Uterus (tissue), 4 donors: ENCODE measurements around the gene RBM4B. TPM values are rescaled to one million over a fixed set of nuclear protein-coding genes. Genes with fewer than 3 reads are reported as not detected.

Source experiments
- DNase-seq, 2 donors: peaks; one replicate each; pipeline ENCODE4 v3.0.0-alpha.2; 2019 to 2020
- H3K27ac ChIP-seq, 2 donors: fragments of 200-600 bp; sonication (generic); 1 replicate in 1 of 2; 2 replicates in 1 of 2; pipeline ENCODE4 v1.5.1; 2016 to 2018
- H3K27me3 ChIP-seq, 2 donors: fragments of 200-600 bp; sonication (generic); one replicate each; pipeline ENCODE4 v1.5.1; 2018 to 2019; ENCODE audit warnings: control low read depth in 1 of 2
- H3K36me3 ChIP-seq, 2 donors: fragments of 200-600 bp; sonication (generic); one replicate each; pipeline ENCODE4 v1.5.1; 2019; ENCODE audit warnings: control low read depth in 1 of 2
- H3K4me1 ChIP-seq, 2 donors: fragments of 200-600 bp; sonication (generic); one replicate each; pipeline ENCODE4 v1.5.1; 2018 to 2019; ENCODE audit warnings: control low read depth in 1 of 2
- H3K4me3 ChIP-seq, 2 donors: fragments of 200-600 bp; sonication (generic); 1 replicate in 1 of 2; 2 replicates in 1 of 2; pipeline ENCODE4 v1.5.1; 2018 to 2019; ENCODE audit warnings: mild to moderate bottlenecking in 1 of 2
- H3K9me3 ChIP-seq, 2 donors: fragments of 200-600 bp; sonication (generic); one replicate each; pipeline ENCODE4 v1.5.1; 2019; ENCODE audit warnings: control low read depth in 1 of 2
- POLR2A ChIP-seq, 2 donors: fragments of 450-650 bp; IDR thresholded peaks; one replicate each; pipeline ENCODE4 v1.6.1; 2016; ENCODE audit warnings: antibody characterized with exemption in 2 of 2, mild to moderate bottlenecking in 1 of 2, moderate library complexity in 1 of 2
- intact Hi-C: fragments of 100-400 bp; cut with DNase I; formaldehyde crosslinking; loops from one replicate; pipeline ENCODE4 v1.15.1; 2023; ENCODE audit warnings: low total_unique reads
- total RNA-seq, 4 donors: library from RNA; depleted of rRNA in 3 of 4; stranded (reverse); fragments of >200 nt in 3 of 4; gene quantifications; one replicate each; pipeline versions ENCODE4 v1.1.0 to v1.2.4, GENCODE V29; 2014 to 2023
- TF ChIP-seq, protein P1 (sequence below), 4 experiments: fragments of 200-600 bp in 2 of 4; fragments of 450-650 bp in 2 of 4; sonication (generic) in 2 of 4; IDR thresholded peaks; one replicate each; pipeline ENCODE4 v1.5.1; 2016 to 2019; ENCODE audit warnings: antibody characterized with exemption in 4 of 4, mild to moderate bottlenecking in 2 of 4, moderate library complexity in 1 of 4
- donor health status: DM: yes; HTN: yes; CAD: no.

Gene RBM4B
- total RNA-seq, 4 donors from 2014 or later: 5.0 to 60.3 (median 20.1) TPM

DNA sequence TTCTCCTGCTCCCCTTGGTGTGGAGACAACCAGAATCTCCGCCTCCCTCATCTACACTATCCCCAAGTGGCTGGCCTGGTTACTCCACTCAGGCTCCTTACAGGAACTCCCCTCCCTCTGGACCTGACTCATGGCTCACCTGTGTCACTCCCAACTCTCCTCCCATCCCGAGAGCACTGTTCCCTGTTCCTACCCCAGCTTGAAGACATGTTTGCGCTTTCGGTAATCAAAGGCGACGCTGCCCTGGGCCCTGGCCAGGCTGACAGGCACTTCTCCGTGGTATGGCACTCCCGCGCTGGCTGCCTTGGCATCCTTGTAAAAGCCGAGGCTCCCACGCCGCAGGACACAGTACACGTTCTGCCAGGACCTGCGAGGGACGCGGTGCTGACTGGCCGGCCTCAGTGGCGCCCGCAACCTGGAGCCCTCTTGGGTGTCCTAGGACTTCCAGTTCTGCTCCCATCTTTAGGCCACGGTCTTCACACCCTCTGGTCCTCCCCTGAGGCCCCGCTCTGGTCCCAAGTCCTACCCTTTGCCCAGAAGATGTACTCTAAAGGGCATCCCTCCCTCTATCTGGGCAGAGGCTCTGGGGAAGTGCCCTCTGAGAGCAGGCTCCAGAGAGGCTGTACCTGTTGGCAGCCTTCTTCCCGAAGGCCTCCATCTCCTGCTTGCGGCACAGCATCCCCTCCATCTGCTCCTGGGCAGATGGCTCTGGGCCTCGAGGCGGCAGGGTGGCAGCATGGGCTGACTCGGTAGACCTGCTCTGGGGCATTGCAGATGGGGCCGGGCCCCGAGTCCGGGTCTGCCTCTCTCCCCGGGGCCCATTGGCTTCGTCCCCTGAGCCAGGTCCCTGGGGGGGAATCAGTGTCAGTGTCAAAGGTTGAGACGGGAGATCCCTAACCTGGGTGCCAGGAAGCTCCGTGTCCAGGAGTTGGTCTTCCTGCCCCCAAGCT, 9.4 kb upstream of the RBM4B start:
- Histone ChIP-seq H3K27ac (no peak overlapping the region), H3K9me3 (no peaks in the 10 kb centered on the region), H3K27me3 (no peaks in the 10 kb centered on the region), H3K4me1 (no peaks in the 10 kb centered on the region), H3K4me3 (no peak overlapping the region), H3K36me3 (no peaks in the 10 kb centered on the region)
- no peak for TF ChIP-seq POLR2A (IDR thresholded peaks at IDR 0.05)
- TF ChIP-seq, protein P1, sequence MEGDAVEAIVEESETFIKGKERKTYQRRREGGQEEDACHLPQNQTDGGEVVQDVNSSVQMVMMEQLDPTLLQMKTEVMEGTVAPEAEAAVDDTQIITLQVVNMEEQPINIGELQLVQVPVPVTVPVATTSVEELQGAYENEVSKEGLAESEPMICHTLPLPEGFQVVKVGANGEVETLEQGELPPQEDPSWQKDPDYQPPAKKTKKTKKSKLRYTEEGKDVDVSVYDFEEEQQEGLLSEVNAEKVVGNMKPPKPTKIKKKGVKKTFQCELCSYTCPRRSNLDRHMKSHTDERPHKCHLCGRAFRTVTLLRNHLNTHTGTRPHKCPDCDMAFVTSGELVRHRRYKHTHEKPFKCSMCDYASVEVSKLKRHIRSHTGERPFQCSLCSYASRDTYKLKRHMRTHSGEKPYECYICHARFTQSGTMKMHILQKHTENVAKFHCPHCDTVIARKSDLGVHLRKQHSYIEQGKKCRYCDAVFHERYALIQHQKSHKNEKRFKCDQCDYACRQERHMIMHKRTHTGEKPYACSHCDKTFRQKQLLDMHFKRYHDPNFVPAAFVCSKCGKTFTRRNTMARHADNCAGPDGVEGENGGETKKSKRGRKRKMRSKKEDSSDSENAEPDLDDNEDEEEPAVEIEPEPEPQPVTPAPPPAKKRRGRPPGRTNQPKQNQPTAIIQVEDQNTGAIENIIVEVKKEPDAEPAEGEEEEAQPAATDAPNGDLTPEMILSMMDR (IDR thresholded peaks at IDR 0.05): no peak
- intact Hi-C loops: loop anchor here (10.0 kb wide), 1 partner anchor 272 kb away; no protein-coding TSS in a partner anchor
- no peak for DNase-seq

DNA sequence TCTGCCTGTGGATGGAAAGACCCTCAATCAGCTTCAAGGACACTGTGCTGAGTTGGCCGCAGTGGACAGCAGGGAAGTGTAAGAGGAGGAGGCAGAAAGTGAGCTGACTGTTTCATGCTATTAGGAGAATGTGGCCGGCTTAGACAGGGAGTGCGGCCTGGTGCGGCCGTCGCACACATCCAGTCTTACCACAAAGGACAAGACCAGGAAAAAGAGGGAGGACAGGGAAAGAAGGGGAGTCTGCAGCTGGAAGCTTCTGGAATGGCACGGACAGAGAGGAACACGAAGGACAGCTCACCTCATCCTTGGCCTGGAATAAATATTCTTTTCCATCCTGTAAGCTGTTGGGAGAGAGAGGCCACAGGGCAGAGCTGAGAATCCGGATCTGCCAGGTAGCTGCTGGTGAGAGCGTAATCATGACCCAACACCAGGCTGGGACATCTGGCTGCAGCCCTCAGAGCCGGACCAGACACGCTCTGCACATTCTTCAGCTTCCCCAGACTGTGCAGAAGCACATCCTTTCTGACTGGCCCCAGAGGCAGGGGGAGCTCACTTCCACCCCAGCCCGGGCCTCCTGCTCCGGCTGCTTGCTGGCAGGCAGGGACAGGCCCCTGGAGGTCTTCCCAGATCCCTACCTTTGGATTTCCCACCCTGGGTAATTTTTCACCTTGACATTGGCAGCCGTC, 8.6 kb upstream of the RBM4B start:
- H3K36me3 ChIP-seq: no peaks in the 10 kb centered on the region
- intact Hi-C loops: loop anchor here (10.0 kb wide), 1 partner anchor 271 kb away; no protein-coding TSS in a partner anchor
- no peaks in the 10 kb centered on the region for H3K27me3 ChIP-seq
- no peaks in the 10 kb centered on the region for H3K4me1 ChIP-seq
- H3K9me3 ChIP-seq: no peaks in the 10 kb centered on the region
- no peak overlapping the region for H3K27ac ChIP-seq
- H3K4me3 ChIP-seq: no peak overlapping the region
- DNase-seq: no peak
- TF ChIP-seq, protein P1 (IDR thresholded peaks at IDR 0.05): no peak
- no peak for TF ChIP-seq POLR2A (IDR thresholded peaks at IDR 0.05)

DNA sequence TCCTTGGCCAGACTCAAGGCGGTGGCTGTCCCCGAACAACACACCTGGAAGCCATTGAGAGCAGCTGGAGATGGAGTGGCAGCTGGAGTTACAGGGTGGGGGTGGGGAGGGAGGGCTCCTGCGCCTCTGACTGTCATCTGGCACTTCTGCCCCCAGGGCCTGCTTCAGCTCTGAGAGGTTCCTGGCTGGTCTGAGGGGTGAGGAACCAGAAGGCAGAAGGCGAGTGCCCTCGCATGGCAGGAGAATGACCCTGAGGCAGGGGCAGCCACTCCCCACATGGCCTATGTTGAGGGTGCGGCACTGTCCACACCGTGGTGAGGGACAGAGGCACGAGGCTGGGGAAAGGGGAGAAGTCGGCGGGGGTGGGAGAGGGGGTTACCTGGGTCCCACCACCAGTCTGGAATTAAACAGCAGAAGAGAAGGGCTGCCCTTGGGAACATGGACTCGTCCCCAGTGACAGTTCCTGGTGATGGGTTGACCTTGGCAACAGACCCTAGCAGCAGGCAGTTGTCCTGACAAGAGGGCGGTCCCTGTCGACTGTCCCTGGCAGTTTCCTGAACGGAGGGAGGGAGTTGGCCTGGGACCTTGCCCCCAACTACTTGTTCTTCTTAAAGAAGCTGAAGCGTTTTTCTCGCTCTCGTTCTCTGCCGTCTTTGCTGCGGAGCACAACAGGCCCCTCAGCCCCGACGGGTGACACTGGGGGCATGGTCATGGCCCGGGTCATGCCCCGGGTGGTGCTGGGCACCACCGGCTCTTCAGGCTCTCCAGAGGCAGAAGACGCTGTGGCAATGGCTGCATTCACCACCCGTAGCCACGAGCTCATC, 7.8 kb upstream of the RBM4B start:
- Histone ChIP-seq H3K27me3 (no peaks in the 10 kb centered on the region), H3K4me1 (no peaks in the 10 kb centered on the region), H3K9me3 (no peaks in the 10 kb centered on the region), H3K27ac (no peak overlapping the region), H3K4me3 (no peak overlapping the region), H3K36me3 (no peaks in the 10 kb centered on the region)
- intact Hi-C loops: loop anchor here (10.0 kb wide), 1 partner anchor 271 kb away; no protein-coding TSS in a partner anchor
- DNase-seq: no peak
- no peak for TF ChIP-seq POLR2A (IDR thresholded peaks at IDR 0.05)
- TF ChIP-seq, protein P1 (IDR thresholded peaks at IDR 0.05): no peak

DNA sequence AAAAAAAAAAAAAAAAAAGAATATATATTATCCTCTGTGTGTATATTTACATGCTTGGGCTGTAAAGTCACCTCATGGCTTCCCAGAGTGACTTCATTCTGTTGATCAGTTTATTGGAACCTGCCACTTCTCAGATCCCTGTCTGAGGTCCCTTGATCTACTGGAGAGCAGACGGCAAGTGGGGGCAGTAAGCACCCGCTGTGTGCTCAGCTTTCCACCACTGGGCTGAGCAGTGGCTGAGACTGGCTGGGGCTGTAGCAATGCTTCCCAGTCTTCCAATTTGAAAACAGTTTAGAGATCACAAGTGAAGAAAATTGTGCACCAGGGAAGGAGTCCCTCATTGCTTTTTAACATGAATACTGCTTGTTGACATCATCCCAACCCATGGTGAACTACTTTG, 6.9 kb upstream of the RBM4B start:
- Histone ChIP-seq H3K36me3 (no peaks in the 10 kb centered on the region), H3K4me3 (no peak overlapping the region), H3K9me3 (no peaks in the 10 kb centered on the region), H3K27ac (no peak overlapping the region), H3K27me3 (no peaks in the 10 kb centered on the region), H3K4me1 (no peaks in the 10 kb centered on the region)
- intact Hi-C loops: loop anchor here (10.0 kb wide), 1 partner anchor 270 kb away; no protein-coding TSS in a partner anchor
- TF ChIP-seq POLR2A (IDR thresholded peaks at IDR 0.05): no peak
- TF ChIP-seq, protein P1 (IDR thresholded peaks at IDR 0.05): no peak
- no peak for DNase-seq
